K562 (cell line): Measurements from ENCODE around the gene PREX1. TPM values are rescaled to one million over a fixed set of nuclear protein-coding genes. Genes with fewer than 3 reads are reported as not detected.

ENCODE experiments used
- ATAC-seq: fragments of 200-7000 bp; cut with Tn5 transposase; 3 replicates; pipeline ENCODE4 v1.9.1; 2020; ENCODE audit warnings: moderate library complexity
- BruUV-seq: library from RNA; stranded (reverse); fragments of 400-500 nt; replicated peaks from 2 replicates; lab custom pipeline; 2021; lab: Mats Ljungman, UMichigan
- CTCF ChIA-PET: fragments of 300-600 bp; formaldehyde crosslinking; extraction: SDS; loops from one replicate; lab custom pipeline; 2021; ENCODE audit warnings: low intra/inter-chr PET ratio; lab: Yijun Ruan, JAX
- POLR2A ChIA-PET: fragments of 300-600, 350-650 bp; sonication (Branson Sonifier 250); formaldehyde crosslinking; extraction: SDS; loops from one replicate; lab custom pipeline; 2021; ENCODE audit warnings: antibody characterized with exemption, inconsistent platforms; lab: Yijun Ruan, JAX
- DNase-seq, 4 experiments: peaks; one replicate each; pipeline versions ENCODE4 v3.0.0 to v3.0.0-alpha.2; 2011 to 2018; ENCODE audit warnings: low spot score in 3 of 4, mixed read lengths in 3 of 4; ENCODE audit errors: extremely low read depth in 1 of 4
- FAIRE-seq: peaks from 2 replicates; lab custom pipeline; 2011; peaks lifted over from hg19 to GRCh38; lab: Jason Lieb, UNC
- H2AFZ ChIP-seq: 2 replicates; pipeline ENCODE4 v1.6.0; 2011; ENCODE audit warnings: low read depth, low read length, control low read depth, inconsistent platforms
- H3K27ac ChIP-seq: fragments of 200-600 bp; 3 replicates; pipeline ENCODE4 v1.8.0; 2011; ENCODE audit warnings: low read depth, mild to moderate bottlenecking, control low read depth, inconsistent platforms, low read length, moderate library complexity, mixed read lengths; ENCODE audit errors: extremely low read depth
- H3K27me3 ChIP-seq, 2 experiments: fragments of 300-600 bp in 1 of 2; 2 replicates in 1 of 2; 3 replicates in 1 of 2; pipeline versions ENCODE4 v1.6.0 to v1.8.0; 2011; ENCODE audit warnings: inconsistent platforms in 2 of 2, low read length in 2 of 2, mild to moderate bottlenecking in 1 of 2, mixed read lengths in 1 of 2, moderate library complexity in 1 of 2; ENCODE audit not compliant: control insufficient read depth in 2 of 2, insufficient read depth in 2 of 2
- H3K36me3 ChIP-seq: fragments of 300-600 bp; 3 replicates; pipeline ENCODE4 v1.8.0; 2011; ENCODE audit warnings: mild to moderate bottlenecking, low read length, inconsistent platforms; ENCODE audit not compliant: control insufficient read depth, insufficient read depth
- H3K4me1 ChIP-seq, 2 experiments: fragments of 200-600 bp in 1 of 2; replicated peaks in 1 of 2; 2 replicates in 1 of 2; 3 replicates in 1 of 2; pipeline versions ENCODE4 v1.5.1 to v1.8.0; 2011; ENCODE audit warnings: inconsistent platforms in 2 of 2, low read length in 2 of 2, mild to moderate bottlenecking in 1 of 2, mixed read lengths in 1 of 2, moderate library complexity in 1 of 2; ENCODE audit not compliant: control insufficient read depth in 2 of 2, insufficient read depth in 2 of 2
- H3K4me2 ChIP-seq: 2 replicates; pipeline ENCODE4 v1.6.1; 2011; ENCODE audit warnings: low read length, control low read depth, inconsistent platforms, mixed read lengths; ENCODE audit not compliant: insufficient read depth
- H3K4me3 ChIP-seq: fragments of 200-600 bp; sonication (generic), shearing (Covaris generic); 2 replicates; pipeline ENCODE4 v1.5.1; 2016; ENCODE audit warnings: control low read depth, inconsistent platforms
- H3K79me2 ChIP-seq: fragments of 200-600 bp; 3 replicates; pipeline ENCODE4 v1.8.0; 2011; ENCODE audit warnings: low read length, inconsistent platforms; ENCODE audit not compliant: control insufficient read depth, insufficient read depth
- H3K9ac ChIP-seq, 2 experiments: 2 replicates each; pipeline versions ENCODE4 v1.6.0 to v1.6.1; 2011; ENCODE audit warnings: low read depth in 2 of 2, low read length in 2 of 2, control low read depth in 1 of 2, inconsistent platforms in 1 of 2, mild to moderate bottlenecking in 1 of 2, mixed read lengths in 1 of 2; ENCODE audit not compliant: insufficient read depth in 1 of 2
- H3K9me1 ChIP-seq: one replicate; pipeline ENCODE4 v1.6.0; 2011; ENCODE audit warnings: inconsistent platforms, mild to moderate bottlenecking, low read length, moderate library complexity; ENCODE audit not compliant: control insufficient read depth, insufficient read depth
- H3K9me3 ChIP-seq: replicated peaks from 2 replicates; pipeline ENCODE4 v1.5.1; 2011; ENCODE audit warnings: low read depth, low read length, inconsistent platforms; ENCODE audit not compliant: control insufficient read depth, insufficient read depth
- H4K20me1 ChIP-seq: replicated peaks from 2 replicates; pipeline ENCODE4 v1.6.1; 2011; ENCODE audit warnings: low read length, inconsistent platforms, mixed read lengths; ENCODE audit not compliant: control insufficient read depth, insufficient read depth
- HNRNPUL1 ChIP-seq: fragments of 200-400 bp; formaldehyde crosslinking; IDR thresholded peaks from 2 replicates; pipeline ENCODE4 v1.6.1; 2017; ENCODE audit warnings: low read length
- PURB ChIP-seq: sonication (generic); formaldehyde crosslinking; IDR thresholded peaks from 2 replicates; pipeline ENCODE4 v1.9.0; 2021; ENCODE audit warnings: low read depth, mild to moderate bottlenecking, missing genetic modification reagents
- USF2 ChIP-seq: sonication (generic); formaldehyde crosslinking; IDR thresholded peaks from 2 replicates; pipeline ENCODE4 v1.5.0; 2020; ENCODE audit warnings: missing genetic modification reagents
- ZBTB8A ChIP-seq: fragments of 450-650 bp; IDR thresholded peaks from 2 replicates; pipeline ENCODE4 v1.6.1; 2018; ENCODE audit warnings: mild to moderate bottlenecking, moderate library complexity; ENCODE audit not compliant: partially characterized antibody
- ZNF121 ChIP-seq: sonication (generic); formaldehyde crosslinking; conservative IDR thresholded peaks from 2 replicates; pipeline ENCODE4 v1.8.0; 2022; ENCODE audit warnings: missing genetic modification reagents
- ZNF696 ChIP-seq: fragments of 250-450 bp; sonication (Bioruptor Pico); conservative IDR thresholded peaks from 2 replicates; pipeline ENCODE4 v1.4.0; 2020; ENCODE audit warnings: mild to moderate bottlenecking, moderate library complexity
- ZNF764 ChIP-seq: fragments of 250-450 bp; sonication (Bioruptor Pico); IDR thresholded peaks from 2 replicates; pipeline ENCODE4 v1.4.0; 2020; ENCODE audit warnings: low read depth, mild to moderate bottlenecking, moderate library complexity
- WGBS: fragments of 100-300 bp; shearing (Covaris generic); methylation state at CpG from one replicate; pipeline ENCODE4 v1.1.6; 2016; ENCODE audit warnings: low coverage, mixed read lengths; ENCODE audit not compliant: insufficient coverage; ENCODE audit errors: missing lambda C conversion rate; 5-methylcytosine and 5-hydroxymethylcytosine counted together
- in situ Hi-C: fragments of 300-500 bp; cut with MboI; formaldehyde crosslinking; loops from 4 replicates; pipeline ENCODE4 v1.15.0; 2018; ENCODE audit warnings: inconsistent platforms, mixed read lengths
- intact Hi-C: fragments of 100-400 bp; cut with micrococcal nuclease; formaldehyde crosslinking; loops from 2 replicates; pipeline ENCODE4 v1.14.2; 2022
- polyA plus RNA-seq, 8 experiments: library from polyadenylated mRNA; depleted of rRNA in 4 of 8; stranded (reverse) in 5 of 8; unstranded in 3 of 8; fragments of >200 nt; fragmentation: Nextera tagmentation in 2 of 8; fragmentation: Illumina TruSeq in 1 of 8; extraction: Ambion mirVana in 2 of 8; extraction: Trizol in 1 of 8; gene quantifications; 2 replicates each; pipeline versions ENCODE4 v1.2.1 to v1.2.3, GENCODE V29; 2011 to 2014; ENCODE audit warnings: inconsistent platforms in 1 of 8, missing spikeins in 1 of 8
- total RNA-seq, 7 experiments: library from RNA; depleted of rRNA in 6 of 7; stranded (reverse); fragments of >200 nt in 6 of 7; fragmentation: Illumina TruSeq in 2 of 7; extraction: Trizol in 2 of 7; gene quantifications; 2 replicates each; pipeline versions ENCODE4 v1.2.1 to v1.2.3, GENCODE V29; 2011 to 2021; ENCODE audit warnings: low replicate concordance in 1 of 7
- TF ChIP-seq, protein P1 (sequence below): sonication (generic); formaldehyde crosslinking; IDR thresholded peaks from 2 replicates; pipeline ENCODE4 v1.9.0; 2022; ENCODE audit warnings: mild to moderate bottlenecking, missing genetic modification reagents

The PREX1 gene
- total and polyA plus RNA-seq, 9 of the 15 experiments (the other 6 are each of a cell fraction or from before 2014, with no cell fraction given), result 0.37 to 10.4 (median 4.8) TPM

DNA sequence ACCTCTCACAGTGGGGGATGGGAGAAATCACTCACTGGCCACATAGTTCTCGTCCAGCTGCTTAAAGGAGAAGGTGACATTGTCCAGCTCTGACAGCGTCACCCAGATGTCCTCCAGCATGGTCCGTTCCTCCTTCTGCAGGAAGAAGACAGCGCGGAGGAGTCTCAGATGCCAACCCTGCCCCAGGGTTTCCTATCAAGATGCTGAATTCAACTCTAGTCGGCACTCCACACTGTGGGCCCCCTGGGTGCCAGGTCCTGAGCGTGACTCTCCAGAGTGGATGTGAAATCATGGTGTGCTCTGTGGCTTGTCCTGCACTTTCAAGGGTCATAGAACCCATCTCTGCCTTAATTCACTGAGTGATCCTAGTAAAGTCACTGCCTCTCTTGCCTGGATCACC is 193.2 kb downstream of the PREX1 start:
- FAIRE-seq (no peak), ATAC-seq (no peak), DNase-seq (no peak)
- peaks cover 11% of the 10 kb centered on the region; the same call in 1 of the 2 replicates for H4K20me1 ChIP-seq
- no peaks in the 10 kb centered on the region for H3K79me2 ChIP-seq
- WGBS, result 17% methylated on average over 7 of the region's 7 CpGs
- ChIA-PET CTCF (interaction anchor here (2.6 kb wide), 1 partner anchor 270 kb away, joined by 20 read pairs; no protein-coding TSS in a partner anchor), POLR2A (interaction anchor here (0.6 kb wide), 1 partner anchor 27 kb away, joined by 3 read pairs; no protein-coding TSS in a partner anchor)
- H3K4me1 ChIP-seq, result peaks cover 0 to 24% of the 10 kb centered on the region in 2 experiments; a peak in 1 of 5 replicates
- peaks cover 4% of the 10 kb centered on the region; the same call in 1 of the 3 replicates for H3K36me3 ChIP-seq
- no peak overlapping the region for H2AFZ ChIP-seq
- no peak overlapping the region for H3K4me2 ChIP-seq
- no peaks in the 10 kb centered on the region for H3K9me3 ChIP-seq
- H3K4me3 ChIP-seq, result no peak overlapping the region
- H3K27ac ChIP-seq, result no peak overlapping the region
- no peak overlapping the region for H3K9ac ChIP-seq
- peaks cover 2% of the 10 kb centered on the region for H3K9me1 ChIP-seq
- TF ChIP-seq PURB (CRISPR knock-in tag), result no peak
- TF ChIP-seq ZNF121 (CRISPR knock-in tag), result no peak
- no peak for TF ChIP-seq ZNF764 (CRISPR knock-in tag)
- no peak for TF ChIP-seq USF2
- TF ChIP-seq ZBTB8A, result no peak
- TF ChIP-seq, protein P1, sequence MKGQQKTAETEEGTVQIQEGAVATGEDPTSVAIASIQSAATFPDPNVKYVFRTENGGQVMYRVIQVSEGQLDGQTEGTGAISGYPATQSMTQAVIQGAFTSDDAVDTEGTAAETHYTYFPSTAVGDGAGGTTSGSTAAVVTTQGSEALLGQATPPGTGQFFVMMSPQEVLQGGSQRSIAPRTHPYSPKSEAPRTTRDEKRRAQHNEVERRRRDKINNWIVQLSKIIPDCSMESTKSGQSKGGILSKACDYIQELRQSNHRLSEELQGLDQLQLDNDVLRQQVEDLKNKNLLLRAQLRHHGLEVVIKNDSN, result no peak
- no peak for TF ChIP-seq HNRNPUL1
- no peak for TF ChIP-seq ZNF696 (CRISPR knock-in tag)
- intact Hi-C loops (loop anchor here (1.0 to 10.0 kb wide), 2 partner anchors 271 to 470 kb away; no protein-coding TSS in a partner anchor), in situ Hi-C loops (no loop called here)
- no peaks in the 10 kb centered on the region for H3K27me3 ChIP-seq
- BruUV-seq, result no TSS peak
